Trophoblast cell (in vitro differentiated cells and primary cell): ENCODE measurements around the gene UFC1.

Experiments
- DNase-seq, 2 donors: peaks; one replicate each; pipeline ENCODE4 v3.0.0-alpha.2; 2016
- H2AFZ ChIP-seq: 2 replicates; pipeline ENCODE4 v1.6.1; 2013; ENCODE audit warnings: low read length, moderate library complexity, mild to moderate bottlenecking; ENCODE audit not compliant: insufficient read depth, poor library complexity
- H2AK5ac ChIP-seq: 2 replicates; pipeline ENCODE4 v1.6.1; 2013; ENCODE audit warnings: mild to moderate bottlenecking, low read length
- H2BK120ac ChIP-seq: 2 replicates; pipeline ENCODE4 v1.6.1; 2013; ENCODE audit warnings: low read length, mild to moderate bottlenecking, moderate library complexity; ENCODE audit not compliant: insufficient read depth, poor library complexity
- H2BK12ac ChIP-seq: 2 replicates; pipeline ENCODE4 v1.6.1; 2013; ENCODE audit warnings: mild to moderate bottlenecking, low read length, moderate library complexity
- H2BK5ac ChIP-seq: 2 replicates; pipeline ENCODE4 v1.6.1; 2013; ENCODE audit warnings: low read length, low read depth, moderate library complexity, mild to moderate bottlenecking; ENCODE audit not compliant: poor library complexity
- H3K14ac ChIP-seq: 2 replicates; pipeline ENCODE4 v1.6.1; 2013; ENCODE audit warnings: mild to moderate bottlenecking, low read length
- H3K18ac ChIP-seq: 2 replicates; pipeline ENCODE4 v1.6.1; 2013; ENCODE audit warnings: mild to moderate bottlenecking, low read length
- H3K23ac ChIP-seq: 2 replicates; pipeline ENCODE4 v1.6.1; 2013; ENCODE audit warnings: low read length
- H3K27ac ChIP-seq: 2 replicates; pipeline ENCODE4 v1.5.1; 2013; ENCODE audit warnings: low read depth, mild to moderate bottlenecking, inconsistent platforms, low read length, moderate library complexity
- H3K27me3 ChIP-seq: 2 replicates; pipeline ENCODE4 v1.6.1; 2013; ENCODE audit warnings: inconsistent platforms, mild to moderate bottlenecking, low read length, moderate library complexity; ENCODE audit not compliant: insufficient read depth
- H3K36me3 ChIP-seq, 2 experiments: 1 replicate in 1 of 2; 2 replicates in 1 of 2; pipeline ENCODE4 v1.6.1; 2013; ENCODE audit warnings: low read length in 2 of 2, mild to moderate bottlenecking in 2 of 2, moderate library complexity in 1 of 2; ENCODE audit not compliant: insufficient read depth in 2 of 2, control insufficient read depth in 1 of 2
- H3K4ac ChIP-seq: 2 replicates; pipeline ENCODE4 v1.6.1; 2013; ENCODE audit warnings: low read depth, mild to moderate bottlenecking, low read length, moderate library complexity
- H3K4me1 ChIP-seq, 2 experiments: 1 replicate in 1 of 2; 2 replicates in 1 of 2; pipeline ENCODE4 v1.6.1; 2013; ENCODE audit warnings: low read length in 2 of 2, mild to moderate bottlenecking in 2 of 2, moderate library complexity in 1 of 2; ENCODE audit not compliant: insufficient read depth in 2 of 2, control insufficient read depth in 1 of 2
- H3K4me2 ChIP-seq: 2 replicates; pipeline ENCODE4 v1.6.1; 2013; ENCODE audit warnings: inconsistent platforms, mild to moderate bottlenecking, low read length, moderate library complexity
- H3K4me3 ChIP-seq: 2 replicates; pipeline ENCODE4 v1.5.1; 2013; ENCODE audit warnings: mild to moderate bottlenecking, low read depth, low read length, inconsistent platforms
- H3K79me1 ChIP-seq: one replicate; pipeline ENCODE4 v1.6.1; 2013; ENCODE audit warnings: low read length
- H3K79me2 ChIP-seq: 2 replicates; pipeline ENCODE4 v1.6.1; 2013; ENCODE audit warnings: low read length, mild to moderate bottlenecking; ENCODE audit not compliant: control insufficient read depth, insufficient read depth, poor library complexity
- H3K9ac ChIP-seq: 2 replicates; pipeline ENCODE4 v1.6.1; 2013; ENCODE audit warnings: mild to moderate bottlenecking, low read length
- H3K9me3 ChIP-seq: 2 replicates; pipeline ENCODE4 v1.6.1; 2013; ENCODE audit warnings: low read depth, mild to moderate bottlenecking, control low read depth, inconsistent platforms, low read length; ENCODE audit not compliant: insufficient read depth
- H4K12ac ChIP-seq: 2 replicates; pipeline ENCODE4 v1.6.1; 2013; ENCODE audit warnings: low read depth, mild to moderate bottlenecking, low read length, moderate library complexity
- H4K8ac ChIP-seq: 2 replicates; pipeline ENCODE4 v1.6.1; 2013; ENCODE audit warnings: low read depth, mild to moderate bottlenecking, low read length, moderate library complexity
- H4K91ac ChIP-seq: one replicate; pipeline ENCODE4 v1.6.1; 2013; ENCODE audit warnings: low read depth, mild to moderate bottlenecking, low read length, moderate library complexity
- WGBS: extraction: QIAGEN DNeasy Blood & Tissue Kit; methylation state at CpG from one replicate; pipeline ENCODE4 v1.1.7; 2013; ENCODE audit warnings: missing lambda C conversion rate; ENCODE audit not compliant: insufficient read length, insufficient coverage; ENCODE audit errors: extremely low coverage; 5-methylcytosine and 5-hydroxymethylcytosine counted together

Gene UFC1

DNA sequence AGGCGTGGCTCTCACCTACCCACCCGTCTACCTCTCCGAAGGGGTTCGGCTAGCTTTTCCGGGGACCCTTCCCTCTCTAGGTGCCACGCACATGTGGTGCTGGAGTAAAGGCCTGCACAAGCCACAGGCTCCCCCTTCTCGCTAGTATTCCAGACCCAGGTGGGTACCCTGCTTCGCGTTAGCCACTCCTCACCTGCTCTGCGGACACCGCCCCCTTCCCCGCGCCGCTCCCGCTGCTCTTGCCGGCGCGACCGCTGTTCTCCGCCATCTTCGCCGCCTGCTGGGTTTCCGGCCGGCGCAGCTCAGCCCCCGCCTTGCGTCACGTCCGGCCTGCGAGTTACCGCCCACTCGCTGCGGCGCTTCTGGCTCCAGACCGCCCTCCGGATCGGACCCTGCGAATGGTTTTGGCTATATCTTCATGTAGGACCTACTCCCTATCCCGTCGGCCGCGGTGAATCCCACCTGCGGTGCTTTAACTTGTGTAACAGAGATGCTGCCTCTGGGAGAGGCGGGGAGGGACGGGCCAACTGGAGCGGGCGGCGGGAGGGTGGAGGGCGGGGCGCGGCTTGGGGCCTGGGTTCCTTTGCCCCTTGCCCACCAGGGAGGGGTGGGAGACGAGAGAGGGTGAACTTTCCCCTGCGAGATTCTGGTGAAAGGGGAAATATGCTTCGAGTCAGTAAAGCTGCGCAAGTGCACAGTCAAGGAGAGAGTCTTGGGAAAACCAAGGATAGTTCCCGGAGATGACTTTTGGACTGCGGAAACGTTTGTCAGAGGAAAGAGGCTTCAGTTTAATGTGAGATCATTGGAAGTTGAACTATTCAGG lies 35.8 kb upstream of the UFC1 start, which contains the start of the genes NIT1 and PFDN2:
Gene NIT1 (plus strand): TSS at position 347 of the 823 bp plus-strand sequence. CDS start 72 bp downstream, at position 419.
Gene PFDN2 (minus strand): TSS at position 279 of the 823 bp plus-strand sequence. CDS start 11 bp downstream, at position 268.
- peak within 1 kb of the TSS; percentile 45 for H4K12ac ChIP-seq
- H3K14ac ChIP-seq = peak within 1 kb of the TSS; percentile 33
- peak within 1 kb of the TSS; percentile 74 for H2AK5ac ChIP-seq
- peak within 1 kb of the TSS; percentile 95 for H3K4me3 ChIP-seq
- H3K27ac ChIP-seq = peak within 1 kb of the TSS; percentile 90
- H3K27me3 ChIP-seq = no peaks in the 10 kb centered on the region
- peaks cover 10% of the 10 kb centered on the region for H3K79me2 ChIP-seq
- H4K91ac ChIP-seq = peak within 1 kb of the TSS; percentile 45
- peak within 1 kb of the TSS; percentile 14 for H2BK12ac ChIP-seq
- H4K8ac ChIP-seq = peak within 1 kb of the TSS; percentile 67
- peaks cover 19 to 27% of the 10 kb centered on the region in 2 experiments for H3K36me3 ChIP-seq
- DNase-seq = peak; percentile 89 to 92
- H3K23ac ChIP-seq = no peak within 1 kb of the TSS
- peak within 1 kb of the TSS; percentile 77 for H3K4me2 ChIP-seq
- peak within 1 kb of the TSS; percentile 61 for H2AFZ ChIP-seq
- peak within 1 kb of the TSS; percentile 8 for H3K18ac ChIP-seq
- peak within 1 kb of the TSS; percentile 5 for H2BK120ac ChIP-seq
- H3K4me1 ChIP-seq = peaks cover 9 to 11% of the 10 kb centered on the region in 2 experiments
- H3K79me1 ChIP-seq = peaks cover 5% of the 10 kb centered on the region
- H2BK5ac ChIP-seq = peak within 1 kb of the TSS; percentile 29
- WGBS = no CpG with 5 or more reads among the region's 58 CpGs
- peaks cover 2% of the 10 kb centered on the region for H3K9me3 ChIP-seq
- peak within 1 kb of the TSS; percentile 32 for H3K4ac ChIP-seq
- peak within 1 kb of the TSS; percentile 90 for H3K9ac ChIP-seq

GRCh38 chr1:161119092-161119903 lies 34.5 kb upstream of the UFC1 start:
- peak overlapping the region; percentile 28 for H2AK5ac ChIP-seq
- H4K12ac ChIP-seq = peak overlapping the region; percentile 45
- H4K8ac ChIP-seq = no peak overlapping the region
- DNase-seq = peak; percentile 93
- H3K79me2 ChIP-seq = peaks cover 10% of the 10 kb centered on the region
- H3K4me2 ChIP-seq = peak overlapping the region; percentile 66
- peaks cover 9 to 11% of the 10 kb centered on the region in 2 experiments for H3K4me1 ChIP-seq
- H3K36me3 ChIP-seq = peaks cover 27 to 37% of the 10 kb centered on the region in 2 experiments
- no peak overlapping the region for H3K4me3 ChIP-seq
- H3K23ac ChIP-seq = no peak overlapping the region
- H4K91ac ChIP-seq = peak overlapping the region; percentile 22
- H3K9me3 ChIP-seq = peaks cover 2% of the 10 kb centered on the region
- H2BK12ac ChIP-seq = no peak overlapping the region
- WGBS = no CpG with 5 or more reads among the region's 10 CpGs
- no peak overlapping the region for H3K4ac ChIP-seq
- peak overlapping the region; percentile 33 for H3K14ac ChIP-seq
- H3K18ac ChIP-seq = no peak overlapping the region
- H3K79me1 ChIP-seq = peaks cover 5% of the 10 kb centered on the region
- peak overlapping the region; percentile 32 for H2AFZ ChIP-seq
- H3K9ac ChIP-seq = no peak overlapping the region
- H3K27ac ChIP-seq = peak overlapping the region; percentile 26
- H2BK120ac ChIP-seq = no peak overlapping the region
- H3K27me3 ChIP-seq = no peaks in the 10 kb centered on the region
- H2BK5ac ChIP-seq = peak overlapping the region; percentile 1

DNA sequence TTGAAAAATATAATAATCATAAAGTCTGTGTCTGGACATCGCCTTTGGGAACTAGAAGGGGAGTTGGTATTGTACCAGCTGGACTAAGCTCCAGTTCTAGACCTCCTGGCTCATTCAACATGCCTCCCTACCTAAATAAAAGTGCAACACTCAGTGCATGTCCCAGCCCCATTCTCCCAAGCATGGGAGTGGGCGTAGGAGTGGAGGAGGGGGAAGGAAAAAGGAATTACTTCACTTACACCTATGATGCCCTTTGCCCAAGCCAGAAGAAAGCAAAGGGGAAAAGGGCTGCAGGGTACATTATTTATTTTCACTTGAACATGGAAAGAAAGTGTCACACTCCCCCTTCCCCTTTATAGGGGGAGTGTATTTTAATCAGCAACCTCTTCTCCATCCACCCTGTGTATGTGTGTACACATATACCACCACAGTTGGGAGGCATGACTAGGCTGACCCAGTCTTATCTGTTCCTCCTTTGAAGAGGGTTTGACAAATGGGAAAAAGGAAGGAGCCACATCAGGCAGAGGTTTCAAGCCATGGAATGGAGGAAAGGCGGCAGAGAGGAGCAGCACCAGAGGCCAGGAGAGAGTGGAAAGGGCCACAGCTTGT lies 32.6 kb upstream of the UFC1 start:
- H3K23ac ChIP-seq = no peak overlapping the region
- peaks cover 9% of the 10 kb centered on the region for H3K79me2 ChIP-seq
- no peak overlapping the region for H3K4me2 ChIP-seq
- no peak overlapping the region for H3K27ac ChIP-seq
- peaks cover 30 to 47% of the 10 kb centered on the region in 2 experiments for H3K36me3 ChIP-seq
- H2AK5ac ChIP-seq = no peak overlapping the region
- H3K9ac ChIP-seq = no peak overlapping the region
- no peaks in the 10 kb centered on the region for H3K27me3 ChIP-seq
- no peak overlapping the region for H4K8ac ChIP-seq
- peaks cover 5% of the 10 kb centered on the region for H3K79me1 ChIP-seq
- no peak overlapping the region for H2BK5ac ChIP-seq
- DNase-seq = no peak
- no peak overlapping the region for H4K91ac ChIP-seq
- peaks cover 2% of the 10 kb centered on the region for H3K9me3 ChIP-seq
- no peak overlapping the region for H3K4me3 ChIP-seq
- no peak overlapping the region for H2BK120ac ChIP-seq
- H4K12ac ChIP-seq = no peak overlapping the region
- no CpG with 5 or more reads among the region's 3 CpGs for WGBS
- peaks cover 9 to 11% of the 10 kb centered on the region in 2 experiments for H3K4me1 ChIP-seq
- no peak overlapping the region for H3K4ac ChIP-seq
- H3K18ac ChIP-seq = no peak overlapping the region
- H2AFZ ChIP-seq = no peak overlapping the region
- no peak overlapping the region for H3K14ac ChIP-seq
- no peak overlapping the region for H2BK12ac ChIP-seq

GRCh38 chr1:161121834-161122233 lies 31.9 kb upstream of the UFC1 start:
- Histone ChIP-seq H3K4me2 (no peak overlapping the region), H3K4me3 (no peak overlapping the region), H3K36me3 (peaks cover 30 to 47% of the 10 kb centered on the region in 2 experiments), H3K27me3 (no peaks in the 10 kb centered on the region), H3K4me1 (peaks cover 9 to 11% of the 10 kb centered on the region in 2 experiments), H3K9me3 (peaks cover 2% of the 10 kb centered on the region), H2AK5ac (no peak overlapping the region), H2AFZ (no peak overlapping the region), H3K4ac (no peak overlapping the region), H3K14ac (no peak overlapping the region), H3K79me2 (peaks cover 9% of the 10 kb centered on the region), H2BK12ac (no peak overlapping the region), H3K27ac (no peak overlapping the region), H4K12ac (no peak overlapping the region), H3K23ac (no peak overlapping the region), H2BK5ac (no peak overlapping the region), H2BK120ac (no peak overlapping the region), H3K9ac (no peak overlapping the region), H3K79me1 (peaks cover 5% of the 10 kb centered on the region), H3K18ac (no peak overlapping the region), H4K8ac (no peak overlapping the region), H4K91ac (no peak overlapping the region)
- DNase-seq = no peak
- no CpG with 5 or more reads among the region's 4 CpGs for WGBS
